Fibroblast of lung (primary cell): Measurements from ENCODE around the gene IGHMBP2.

Experiments used
- CTCF ChIP-seq, 2 donors: IDR thresholded peaks in 1 of 2; conservative IDR thresholded peaks in 1 of 2; 1 replicate in 1 of 2; 2 replicates in 1 of 2; pipeline ENCODE4 v1.5.1; 2011 to 2012; ENCODE audit warnings: low read length in 2 of 2, control low read depth in 1 of 2, inconsistent platforms in 1 of 2, low read depth in 1 of 2, mild to moderate bottlenecking in 1 of 2
- EZH2 ChIP-seq: IDR thresholded peaks from 2 replicates; pipeline ENCODE4 v1.5.1; 2012; ENCODE audit warnings: low read length, control low read depth, mild to moderate bottlenecking; ENCODE audit errors: missing control alignments

GRCh38 chr11:68973219-68973618 lies 69.5 kb downstream of the IGHMBP2 start:
- no peak for TF ChIP-seq CTCF (conservative IDR thresholded peaks at IDR 0.05 in 1 of 2, IDR thresholded peaks at IDR 0.05 in 1 of 2; ENCODE audit: low read depth in 1 of 2, low read length in 2 of 2)
- no peak for TF ChIP-seq EZH2
